B cell (primary cell): Measurements from ENCODE around the gene AKT2.

Experiments
- EZH2 ChIP-seq: IDR thresholded peaks from 2 replicates; pipeline ENCODE4 v1.6.1; 2012; ENCODE audit warnings: borderline replicate concordance, low read depth, mild to moderate bottlenecking, moderate library complexity, low read length; ENCODE audit not compliant: insufficient read depth, poor library complexity, severe bottlenecking
- TF ChIP-seq, protein P1 (sequence below): fragments of 200-600 bp; IDR thresholded peaks from one replicate; pipeline ENCODE4 v1.8.0; 2022; ENCODE audit warnings: antibody characterized with exemption, mild to moderate bottlenecking

GRCh38 chr19:40217027-40217810 is 67.9 kb downstream of the AKT2 start:
- TF ChIP-seq, protein P1, sequence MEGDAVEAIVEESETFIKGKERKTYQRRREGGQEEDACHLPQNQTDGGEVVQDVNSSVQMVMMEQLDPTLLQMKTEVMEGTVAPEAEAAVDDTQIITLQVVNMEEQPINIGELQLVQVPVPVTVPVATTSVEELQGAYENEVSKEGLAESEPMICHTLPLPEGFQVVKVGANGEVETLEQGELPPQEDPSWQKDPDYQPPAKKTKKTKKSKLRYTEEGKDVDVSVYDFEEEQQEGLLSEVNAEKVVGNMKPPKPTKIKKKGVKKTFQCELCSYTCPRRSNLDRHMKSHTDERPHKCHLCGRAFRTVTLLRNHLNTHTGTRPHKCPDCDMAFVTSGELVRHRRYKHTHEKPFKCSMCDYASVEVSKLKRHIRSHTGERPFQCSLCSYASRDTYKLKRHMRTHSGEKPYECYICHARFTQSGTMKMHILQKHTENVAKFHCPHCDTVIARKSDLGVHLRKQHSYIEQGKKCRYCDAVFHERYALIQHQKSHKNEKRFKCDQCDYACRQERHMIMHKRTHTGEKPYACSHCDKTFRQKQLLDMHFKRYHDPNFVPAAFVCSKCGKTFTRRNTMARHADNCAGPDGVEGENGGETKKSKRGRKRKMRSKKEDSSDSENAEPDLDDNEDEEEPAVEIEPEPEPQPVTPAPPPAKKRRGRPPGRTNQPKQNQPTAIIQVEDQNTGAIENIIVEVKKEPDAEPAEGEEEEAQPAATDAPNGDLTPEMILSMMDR: no peak
- TF ChIP-seq EZH2: no peak
